HepG2 (cell line): ENCODE measurements around the gene SS18L1. TPM values are rescaled to one million over a fixed set of nuclear protein-coding genes. Genes with fewer than 3 reads are reported as not detected.

Experiments
- ATAC-seq: fragments of 200-7000 bp; cut with Tn5 transposase; 3 replicates; pipeline ENCODE4 v1.9.1; 2020; ENCODE audit warnings: mild to moderate bottlenecking, moderate library complexity
- BruUV-seq: library from RNA; stranded (reverse); fragments of 400-500 nt; replicated peaks from 2 replicates; lab custom pipeline; 2021; lab: Mats Ljungman, UMichigan
- CTCF ChIA-PET: fragments of 300-600 bp; formaldehyde crosslinking; extraction: SDS; loops from one replicate; lab custom pipeline; 2021; ENCODE audit warnings: low total read pairs, inconsistent platforms, low intra/inter-chr PET ratio; lab: Yijun Ruan, JAX
- POLR2A ChIA-PET: fragments of 350-600 bp; sonication (Branson Sonifier 250); formaldehyde crosslinking; loops from one replicate; lab custom pipeline; 2020; ENCODE audit warnings: antibody characterized with exemption, inconsistent platforms; lab: Yijun Ruan, JAX
- DNase-seq: peaks from one replicate; pipeline ENCODE4 v3.0.0-alpha.2; 2015; ENCODE audit warnings: low spot score
- FAIRE-seq: peaks from 3 replicates; lab custom pipeline; 2011; peaks lifted over from hg19 to GRCh38; lab: Jason Lieb, UNC
- H2AFZ ChIP-seq: one replicate; pipeline ENCODE4 v1.6.1; 2011; ENCODE audit warnings: low read length, inconsistent platforms
- H3K27ac ChIP-seq: fragments of 300-600 bp; 3 replicates; pipeline ENCODE4 v1.8.0; 2011; ENCODE audit warnings: mixed run types, mild to moderate bottlenecking, mixed read lengths, low read length, inconsistent platforms; ENCODE audit not compliant: insufficient read depth; ENCODE audit errors: extremely low read length
- H3K27me3 ChIP-seq, 2 experiments: fragments of 200-600 bp in 1 of 2; 2 replicates in 1 of 2; 3 replicates in 1 of 2; pipeline versions ENCODE4 v1.6.0 to v1.8.0; 2011; ENCODE audit warnings: low read length in 2 of 2, mild to moderate bottlenecking in 2 of 2, moderate library complexity in 2 of 2, inconsistent platforms in 1 of 2; ENCODE audit not compliant: insufficient read depth in 2 of 2, control insufficient read depth in 1 of 2
- H3K36me3 ChIP-seq, 2 experiments: fragments of 200-600 bp in 1 of 2; replicated peaks in 1 of 2; 2 replicates in 1 of 2; 3 replicates in 1 of 2; pipeline versions ENCODE4 v1.5.1 to v1.8.0; 2011; ENCODE audit warnings: low read length in 2 of 2, inconsistent platforms in 1 of 2; ENCODE audit not compliant: insufficient read depth in 2 of 2, control insufficient read depth in 1 of 2
- H3K4me1 ChIP-seq: 2 replicates; pipeline ENCODE4 v1.5.1; 2012; ENCODE audit warnings: low read length, inconsistent platforms; ENCODE audit not compliant: insufficient read depth
- H3K4me2 ChIP-seq: 2 replicates; pipeline ENCODE4 v1.6.0; 2011; ENCODE audit warnings: low read depth, low read length, inconsistent platforms
- H3K4me3 ChIP-seq, 3 experiments: fragments of 200-600 bp in 1 of 3; sonication (generic), shearing (Covaris generic) in 1 of 3; replicated peaks in 1 of 3; 2 replicates each; pipeline ENCODE4 v1.5.1; 2011 to 2016; ENCODE audit warnings: low read length in 3 of 3, inconsistent platforms in 2 of 3, low read depth in 2 of 3, mild to moderate bottlenecking in 2 of 3, control low read depth in 1 of 3, mixed read lengths in 1 of 3; ENCODE audit not compliant: insufficient read depth in 1 of 3
- H3K79me2 ChIP-seq: one replicate; pipeline ENCODE4 v1.6.1; 2011; ENCODE audit warnings: low read length, inconsistent platforms; ENCODE audit not compliant: insufficient read depth
- H3K9ac ChIP-seq: 2 replicates; pipeline ENCODE4 v1.6.0; 2011; ENCODE audit warnings: mild to moderate bottlenecking, low read depth, low read length, inconsistent platforms; ENCODE audit not compliant: insufficient read depth
- H3K9me3 ChIP-seq: 2 replicates; pipeline ENCODE4 v1.5.1; 2012; ENCODE audit warnings: mild to moderate bottlenecking, low read length
- H4K20me1 ChIP-seq: 2 replicates; pipeline ENCODE4 v1.6.0; 2011; ENCODE audit warnings: inconsistent platforms, mild to moderate bottlenecking, low read length, moderate library complexity; ENCODE audit not compliant: insufficient read depth
- ZNF569 ChIP-seq: sonication (generic); formaldehyde crosslinking; IDR thresholded peaks from 2 replicates; pipeline ENCODE4 v1.5.0; 2020; ENCODE audit warnings: mild to moderate bottlenecking, missing genetic modification reagents, moderate library complexity, borderline replicate concordance
- WGBS: methylation state at CpG from one replicate; pipeline ENCODE4 v1.1.6; 2017; ENCODE audit warnings: low lambda C conversion rate; 5-methylcytosine and 5-hydroxymethylcytosine counted together
- in situ Hi-C: cut with HindIII; loops from 2 replicates; pipeline ENCODE4 v1.10.0; 2017; ENCODE audit warnings: low pct_unique_long_range_greater_than_20kb; ENCODE audit not compliant: extremely low pct_ligation_motif_present
- intact Hi-C: fragments of 100-400 bp; cut with micrococcal nuclease; formaldehyde crosslinking; loops from one replicate; pipeline ENCODE4 v1.10.0; 2022; ENCODE audit not compliant: unreplicated experiment
- polyA plus RNA-seq, 8 experiments: library from polyadenylated mRNA; depleted of rRNA in 3 of 8; stranded (reverse) in 7 of 8; unstranded in 1 of 8; fragments of >200 nt; fragmentation: Illumina TruSeq in 4 of 8; extraction: Trizol in 4 of 8; gene quantifications; 2 replicates each; pipeline versions ENCODE4 v1.2.1 to v1.2.3, GENCODE V29; 2011 to 2016; ENCODE audit warnings: low read depth in 4 of 8, missing spikeins in 1 of 8, mixed read lengths in 1 of 8; ENCODE audit not compliant: insufficient read depth in 1 of 8
- total RNA-seq, 5 experiments: library from RNA; depleted of rRNA; stranded (reverse); fragments of >200 nt; fragmentation: Illumina TruSeq; extraction: Trizol; gene quantifications; 2 replicates each; pipeline ENCODE4 v1.2.3, GENCODE V29; 2016; ENCODE audit warnings: low read depth in 1 of 5
- TF ChIP-seq, protein P1 (sequence below), 2 experiments: sonication (generic) in 1 of 2; formaldehyde crosslinking in 1 of 2; IDR thresholded peaks; 2 replicates each; pipeline versions ENCODE4 v1.4.0 to v1.6.1; 2016 to 2020; ENCODE audit warnings: borderline replicate concordance in 1 of 2, low read depth in 1 of 2, mild to moderate bottlenecking in 1 of 2, missing genetic modification reagents in 1 of 2
- TF ChIP-seq, protein P2 (sequence below): sonication (generic); formaldehyde crosslinking; IDR thresholded peaks from 2 replicates; pipeline ENCODE4 v1.4.0; 2020; ENCODE audit warnings: missing genetic modification reagents

The SS18L1 gene
- total and polyA plus RNA-seq, 2 of the 13 experiments (the other 11 are each of a cell fraction or from before 2014, with no cell fraction given): 17.8 to 27.6 TPM

- 35% methylated on average over 4 of the region's 4 CpGs for WGBS
- H3K4me1 ChIP-seq: peaks cover 13% of the 10 kb centered on the region
- H3K79me2 ChIP-seq: no peaks in the 10 kb centered on the region
- peaks cover 29 to 73% of the 10 kb centered on the region in 2 experiments for H3K27me3 ChIP-seq
- ChIA-PET POLR2A (interaction anchor here (1.4 kb wide), 1 partner anchor 34 kb away, joined by 3 read pairs; no protein-coding TSS in a partner anchor), CTCF (no interaction called here)
- in situ Hi-C loops: no loop called here
- H4K20me1 ChIP-seq: no peaks in the 10 kb centered on the region; the same call in 1 of the 2 replicates
- ATAC-seq: no peak
- H3K9me3 ChIP-seq: no peaks in the 10 kb centered on the region; the same call in 1 of the 2 replicates
- no peak overlapping the region for H2AFZ ChIP-seq
- no peak overlapping the region for H3K9ac ChIP-seq
- H3K36me3 ChIP-seq: no peaks in the 10 kb centered on the region
- no peak overlapping the region for H3K4me3 ChIP-seq
- BruUV-seq: no TSS peak
- FAIRE-seq: no peak
- TF ChIP-seq, protein P1, sequence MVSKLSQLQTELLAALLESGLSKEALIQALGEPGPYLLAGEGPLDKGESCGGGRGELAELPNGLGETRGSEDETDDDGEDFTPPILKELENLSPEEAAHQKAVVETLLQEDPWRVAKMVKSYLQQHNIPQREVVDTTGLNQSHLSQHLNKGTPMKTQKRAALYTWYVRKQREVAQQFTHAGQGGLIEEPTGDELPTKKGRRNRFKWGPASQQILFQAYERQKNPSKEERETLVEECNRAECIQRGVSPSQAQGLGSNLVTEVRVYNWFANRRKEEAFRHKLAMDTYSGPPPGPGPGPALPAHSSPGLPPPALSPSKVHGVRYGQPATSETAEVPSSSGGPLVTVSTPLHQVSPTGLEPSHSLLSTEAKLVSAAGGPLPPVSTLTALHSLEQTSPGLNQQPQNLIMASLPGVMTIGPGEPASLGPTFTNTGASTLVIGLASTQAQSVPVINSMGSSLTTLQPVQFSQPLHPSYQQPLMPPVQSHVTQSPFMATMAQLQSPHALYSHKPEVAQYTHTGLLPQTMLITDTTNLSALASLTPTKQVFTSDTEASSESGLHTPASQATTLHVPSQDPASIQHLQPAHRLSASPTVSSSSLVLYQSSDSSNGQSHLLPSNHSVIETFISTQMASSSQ (IDR thresholded peaks at IDR 0.05; ENCODE audit: low read depth): no peak
- TF ChIP-seq, protein P1 (CRISPR knock-in tag; IDR thresholded peaks at IDR 0.05; ENCODE audit: borderline replicate concordance): no peak
- TF ChIP-seq, protein P2, sequence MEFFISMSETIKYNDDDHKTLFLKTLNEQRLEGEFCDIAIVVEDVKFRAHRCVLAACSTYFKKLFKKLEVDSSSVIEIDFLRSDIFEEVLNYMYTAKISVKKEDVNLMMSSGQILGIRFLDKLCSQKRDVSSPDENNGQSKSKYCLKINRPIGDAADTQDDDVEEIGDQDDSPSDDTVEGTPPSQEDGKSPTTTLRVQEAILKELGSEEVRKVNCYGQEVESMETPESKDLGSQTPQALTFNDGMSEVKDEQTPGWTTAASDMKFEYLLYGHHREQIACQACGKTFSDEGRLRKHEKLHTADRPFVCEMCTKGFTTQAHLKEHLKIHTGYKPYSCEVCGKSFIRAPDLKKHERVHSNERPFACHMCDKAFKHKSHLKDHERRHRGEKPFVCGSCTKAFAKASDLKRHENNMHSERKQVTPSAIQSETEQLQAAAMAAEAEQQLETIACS (CRISPR knock-in tag): no peak
- TF ChIP-seq ZNF569 (CRISPR knock-in tag): no peak
- no peak overlapping the region for H3K4me2 ChIP-seq
- intact Hi-C loops: no loop called here
- no peak for DNase-seq
- no peak overlapping the region for H3K27ac ChIP-seq
These were observed 42.5 kb upstream of the SS18L1 start for GRCh38 chr20:62101078-62101477.
